ENCODE data around the gene NEFH. TPM values are rescaled to one million over a fixed set of nuclear protein-coding genes. Genes with fewer than 3 reads are reported as not detected.
A peak's percentile ranks its signal among the peaks of the same experiment; 100 is the strongest.

NEFH gene
- total and polyA plus RNA-seq, 4 donors: 0.22 to 0.71 (median 0.56) TPM

DNA sequence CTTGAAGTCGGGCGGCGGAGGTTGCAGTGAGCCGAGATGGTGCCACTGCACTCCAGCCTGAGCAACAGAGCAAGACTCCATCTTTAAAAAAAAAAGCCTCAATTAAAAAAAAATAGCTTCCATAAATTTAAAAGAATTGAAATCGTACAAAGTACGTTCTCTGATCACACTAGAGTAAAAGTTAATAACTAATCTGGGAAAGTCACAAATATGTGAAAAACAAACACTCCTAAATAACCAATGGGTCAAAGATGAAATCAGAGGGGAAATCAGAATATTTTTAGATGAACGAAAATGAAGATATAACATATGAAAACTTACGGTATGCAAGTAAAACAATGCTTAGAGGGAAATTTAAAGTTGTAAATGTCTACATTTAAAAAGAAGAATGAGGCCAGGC lies 19.8 kb downstream of the NEFH start:
- no peak for ATAC-seq (ENCODE audit: insufficient read depth, low FRiP score)
- Histone ChIP-seq H3K27ac (ENCODE audit: low read depth in 1 of 2, low read length in 1 of 2) (no peak overlapping the region), H3K4me1 (ENCODE audit: control insufficient read depth in 5 of 5, insufficient read depth in 5 of 5, low read length in 5 of 5) (peaks cover 0 to 7% (median 2%) of the 10 kb centered on the region in 5 donors), H3K27me3 (ENCODE audit: control insufficient read depth in 3 of 3, insufficient read depth in 3 of 3, low read length in 2 of 3) (no peaks in the 10 kb centered on the region), H3K9me3 (ENCODE audit: control insufficient read depth in 4 of 4, insufficient read depth in 3 of 4, low read length in 3 of 4) (peaks cover 0 to 1% (median under 1%) of the 10 kb centered on the region in 4 donors), H3K4me3 (no peak overlapping the region), H3K36me3 (ENCODE audit: control insufficient read depth in 4 of 4, insufficient read depth in 4 of 4, low read length in 4 of 4) (peaks cover 0 to 2% (median under 1%) of the 10 kb centered on the region in 4 donors), H3K9ac (ENCODE audit: insufficient read depth in 1 of 2, low read length in 2 of 2) (no peak overlapping the region)
- 86 to 93% methylated on average over 8 of the region's 8 CpGs for WGBS, 2 donors
- no peak for DNase-seq
- TF ChIP-seq, protein P1, sequence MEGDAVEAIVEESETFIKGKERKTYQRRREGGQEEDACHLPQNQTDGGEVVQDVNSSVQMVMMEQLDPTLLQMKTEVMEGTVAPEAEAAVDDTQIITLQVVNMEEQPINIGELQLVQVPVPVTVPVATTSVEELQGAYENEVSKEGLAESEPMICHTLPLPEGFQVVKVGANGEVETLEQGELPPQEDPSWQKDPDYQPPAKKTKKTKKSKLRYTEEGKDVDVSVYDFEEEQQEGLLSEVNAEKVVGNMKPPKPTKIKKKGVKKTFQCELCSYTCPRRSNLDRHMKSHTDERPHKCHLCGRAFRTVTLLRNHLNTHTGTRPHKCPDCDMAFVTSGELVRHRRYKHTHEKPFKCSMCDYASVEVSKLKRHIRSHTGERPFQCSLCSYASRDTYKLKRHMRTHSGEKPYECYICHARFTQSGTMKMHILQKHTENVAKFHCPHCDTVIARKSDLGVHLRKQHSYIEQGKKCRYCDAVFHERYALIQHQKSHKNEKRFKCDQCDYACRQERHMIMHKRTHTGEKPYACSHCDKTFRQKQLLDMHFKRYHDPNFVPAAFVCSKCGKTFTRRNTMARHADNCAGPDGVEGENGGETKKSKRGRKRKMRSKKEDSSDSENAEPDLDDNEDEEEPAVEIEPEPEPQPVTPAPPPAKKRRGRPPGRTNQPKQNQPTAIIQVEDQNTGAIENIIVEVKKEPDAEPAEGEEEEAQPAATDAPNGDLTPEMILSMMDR (IDR thresholded peaks at IDR 0.05; ENCODE audit: control extremely low read depth, extremely low read depth): no peak

DNA sequence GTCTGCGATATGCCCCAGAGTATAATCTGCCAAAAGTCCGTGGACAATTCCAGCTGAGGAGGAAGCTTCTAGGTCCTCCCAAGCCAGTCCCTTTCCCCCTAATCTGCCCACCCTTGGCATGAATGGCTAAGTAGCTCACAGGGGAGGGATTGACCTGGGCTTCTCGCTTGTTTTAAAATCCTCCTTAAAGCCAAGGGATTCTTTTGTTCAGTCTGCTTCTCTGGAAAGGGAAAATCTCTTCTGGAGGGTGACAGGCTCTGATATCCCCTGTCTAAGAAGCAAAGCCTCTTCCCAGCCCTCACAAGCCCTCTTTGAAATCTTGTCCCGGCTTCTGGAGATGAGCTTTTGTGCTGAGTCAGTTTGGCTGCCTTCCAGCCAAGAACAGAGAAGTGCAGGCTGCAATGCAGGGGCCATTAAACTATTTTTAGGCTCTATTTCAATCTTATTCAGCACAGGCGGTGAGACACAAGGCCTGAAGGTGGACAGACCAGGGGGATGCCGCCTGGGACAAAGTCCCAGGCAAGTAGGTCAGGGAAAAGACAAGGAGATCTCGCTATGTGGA lies 23.9 kb downstream of the NEFH start:
- ATAC-seq (ENCODE audit: insufficient read depth, low FRiP score) (no peak), DNase-seq (peak; percentile 58 to 83 (median 67))
- Histone ChIP-seq H3K4me1 (ENCODE audit: control insufficient read depth in 5 of 5, insufficient read depth in 5 of 5, low read length in 5 of 5) (peaks cover 0 to 7% (median 2%) of the 10 kb centered on the region in 5 donors), H3K36me3 (ENCODE audit: control insufficient read depth in 4 of 4, insufficient read depth in 4 of 4, low read length in 4 of 4) (peaks cover 14 to 20% (median 17%) of the 10 kb centered on the region in 4 donors), H3K27me3 (ENCODE audit: control insufficient read depth in 3 of 3, insufficient read depth in 3 of 3, low read length in 2 of 3) (no peaks in the 10 kb centered on the region), H3K9ac (ENCODE audit: insufficient read depth in 1 of 2, low read length in 2 of 2) (peak overlapping the region in 1 of 2 donors; percentile 13), H3K27ac (ENCODE audit: low read depth in 1 of 2, low read length in 1 of 2) (no peak overlapping the region), H3K4me3 (no peak overlapping the region), H3K9me3 (ENCODE audit: control insufficient read depth in 4 of 4, insufficient read depth in 3 of 4, low read length in 3 of 4) (no peaks in the 10 kb centered on the region)
- WGBS, 2 donors: 68 to 69% methylated on average over 7 of the region's 7 CpGs
- TF ChIP-seq, protein P1 (IDR thresholded peaks at IDR 0.05; ENCODE audit: control extremely low read depth, extremely low read depth): no peak

DNA sequence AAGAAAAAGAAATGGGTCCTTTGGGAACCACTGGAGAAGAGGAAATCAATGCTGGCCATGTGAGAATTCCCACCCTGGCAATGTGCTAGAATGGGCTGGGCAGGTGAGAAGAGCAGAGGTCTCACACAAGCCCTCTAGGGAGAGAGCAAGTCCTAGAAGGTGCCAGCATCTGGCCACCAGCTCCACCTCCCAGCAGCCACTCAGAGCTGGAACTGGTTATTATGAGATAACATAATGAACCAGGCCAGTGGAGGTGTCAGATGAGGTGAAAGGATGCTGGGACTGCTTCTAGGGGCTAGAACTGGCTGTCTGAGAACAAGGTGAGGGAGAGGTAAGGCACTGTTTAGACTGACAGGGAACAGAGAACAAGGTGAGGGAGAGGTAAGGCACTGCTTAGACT lies 29.3 kb downstream of the NEFH start:
- Histone ChIP-seq H3K9me3 (ENCODE audit: control insufficient read depth in 4 of 4, insufficient read depth in 3 of 4, low read length in 3 of 4) (no peaks in the 10 kb centered on the region), H3K27me3 (ENCODE audit: control insufficient read depth in 3 of 3, insufficient read depth in 3 of 3, low read length in 2 of 3) (no peaks in the 10 kb centered on the region), H3K36me3 (ENCODE audit: control insufficient read depth in 4 of 4, insufficient read depth in 4 of 4, low read length in 4 of 4) (peaks cover 33 to 50% (median 36%) of the 10 kb centered on the region in 4 donors), H3K9ac (ENCODE audit: insufficient read depth in 1 of 2, low read length in 2 of 2) (no peak overlapping the region), H3K27ac (ENCODE audit: low read depth in 1 of 2, low read length in 1 of 2) (no peak overlapping the region), H3K4me3 (no peak overlapping the region), H3K4me1 (ENCODE audit: control insufficient read depth in 5 of 5, insufficient read depth in 5 of 5, low read length in 5 of 5) (no peaks in the 10 kb centered on the region)
- no peak for DNase-seq
- TF ChIP-seq, protein P1 (IDR thresholded peaks at IDR 0.05; ENCODE audit: control extremely low read depth, extremely low read depth): no peak
- no peak for ATAC-seq (ENCODE audit: insufficient read depth, low FRiP score)

DNA sequence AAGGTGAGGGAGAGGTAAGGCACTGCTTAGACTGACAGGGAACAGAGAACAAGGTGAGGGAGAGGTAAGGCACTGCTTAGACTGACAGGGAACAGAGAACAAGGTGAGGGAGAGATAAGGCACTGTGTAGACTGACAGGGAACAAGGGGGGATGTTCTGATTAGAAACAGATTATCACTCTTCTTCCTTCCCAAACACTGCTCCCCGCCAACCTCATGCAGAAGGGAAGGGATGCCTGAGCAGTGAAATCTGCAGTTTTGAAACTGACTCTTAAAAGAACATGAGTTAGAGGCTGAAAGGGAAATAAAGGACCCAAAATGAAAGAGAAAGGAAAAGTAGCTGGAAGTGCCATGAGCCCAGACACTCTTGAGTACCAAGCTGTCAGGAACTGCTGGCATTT lies 29.8 kb downstream of the NEFH start:
- ATAC-seq (ENCODE audit: insufficient read depth, low FRiP score) (no peak), DNase-seq (no peak)
- H3K36me3 ChIP-seq (ENCODE audit: control insufficient read depth in 4 of 4, insufficient read depth in 4 of 4, low read length in 4 of 4): peaks cover 33 to 50% (median 37%) of the 10 kb centered on the region in 4 donors
- no peak overlapping the region for H3K9ac ChIP-seq (ENCODE audit: insufficient read depth in 1 of 2, low read length in 2 of 2)
- H3K4me3 ChIP-seq: no peak overlapping the region
- H3K27me3 ChIP-seq (ENCODE audit: control insufficient read depth in 3 of 3, insufficient read depth in 3 of 3, low read length in 2 of 3): no peaks in the 10 kb centered on the region
- 79 to 86% methylated on average over 1 of the region's 1 CpG for WGBS, 2 donors
- TF ChIP-seq, protein P1 (IDR thresholded peaks at IDR 0.05; ENCODE audit: control extremely low read depth, extremely low read depth): no peak
- no peak overlapping the region for H3K27ac ChIP-seq (ENCODE audit: low read depth in 1 of 2, low read length in 1 of 2)
- H3K4me1 ChIP-seq (ENCODE audit: control insufficient read depth in 5 of 5, insufficient read depth in 5 of 5, low read length in 5 of 5): no peaks in the 10 kb centered on the region
- no peaks in the 10 kb centered on the region for H3K9me3 ChIP-seq (ENCODE audit: control insufficient read depth in 4 of 4, insufficient read depth in 3 of 4, low read length in 3 of 4)
